IMR-90 (cell line): ENCODE measurements around the gene ATP1A4. TPM values are rescaled to one million over a fixed set of nuclear protein-coding genes. Genes with fewer than 3 reads are reported as not detected.

Experiments used
- ATAC-seq: fragments of 200-7000 bp; cut with Tn5 transposase; 2 replicates; pipeline ENCODE4 v1.9.1; 2020; ENCODE audit warnings: low read depth, mild to moderate bottlenecking, moderate library complexity
- BruUV-seq: library from RNA; stranded (reverse); fragments of 400-500 nt; replicated peaks from 2 replicates; lab custom pipeline; 2021; lab: Mats Ljungman, UMichigan
- CTCF ChIA-PET: fragments of 300-600 bp; formaldehyde crosslinking; extraction: SDS; loops from one replicate; lab custom pipeline; 2021; ENCODE audit warnings: antibody characterized with exemption; lab: Yijun Ruan, JAX
- POLR2A ChIA-PET: fragments of 300-600 bp; sonication (Branson Sonifier 250); formaldehyde crosslinking; loops from one replicate; lab custom pipeline; 2022; ENCODE audit warnings: antibody characterized with exemption; ENCODE audit not compliant: unreplicated experiment; lab: Charles Lee
- DNase-seq: peaks from one replicate; pipeline ENCODE4 v3.0.0; 2013
- H2AFZ ChIP-seq: replicated peaks from 2 replicates; pipeline ENCODE3; 2013; ENCODE audit warnings: low read length, mild to moderate bottlenecking; ENCODE audit not compliant: poor library complexity
- H2AK5ac ChIP-seq: 2 replicates; pipeline ENCODE4 v1.6.1; 2013; ENCODE audit warnings: low read depth, low read length, inconsistent platforms
- H2AK9ac ChIP-seq: replicated peaks from 2 replicates; pipeline ENCODE3; 2013; ENCODE audit warnings: mild to moderate bottlenecking, low read depth, low read length, moderate library complexity; ENCODE audit not compliant: poor library complexity
- H2BK120ac ChIP-seq: 2 replicates; pipeline ENCODE4 v1.6.1; 2013; ENCODE audit warnings: low read depth, low read length, inconsistent platforms
- H2BK15ac ChIP-seq: 3 replicates; pipeline ENCODE4 v1.6.1; 2013; ENCODE audit warnings: low read depth, low read length, inconsistent platforms
- H2BK20ac ChIP-seq: 2 replicates; pipeline ENCODE4 v1.6.1; 2013; ENCODE audit warnings: low read depth, mild to moderate bottlenecking, inconsistent platforms, low read length, moderate library complexity
- H2BK5ac ChIP-seq: 2 replicates; pipeline ENCODE4 v1.6.1; 2013; ENCODE audit warnings: mild to moderate bottlenecking, low read depth, low read length, inconsistent platforms; ENCODE audit not compliant: poor library complexity, severe bottlenecking
- H3K14ac ChIP-seq: replicated peaks from 2 replicates; pipeline ENCODE4 v1.6.1; 2013; ENCODE audit warnings: low read depth, low read length, inconsistent platforms
- H3K18ac ChIP-seq: 2 replicates; pipeline ENCODE4 v1.6.1; 2013; ENCODE audit warnings: low read depth, low read length, control low read depth
- H3K23ac ChIP-seq: 2 replicates; pipeline ENCODE4 v1.6.1; 2013; ENCODE audit warnings: low read depth, low read length, inconsistent platforms
- H3K27ac ChIP-seq: 2 replicates; pipeline ENCODE4 v1.5.1; 2013; ENCODE audit warnings: mild to moderate bottlenecking, control low read depth, low read length; ENCODE audit not compliant: insufficient read depth
- H3K27me3 ChIP-seq: 2 replicates; pipeline ENCODE4 v1.6.1; 2013; ENCODE audit warnings: low read length; ENCODE audit not compliant: control insufficient read depth, insufficient read depth
- H3K36me3 ChIP-seq: 2 replicates; pipeline ENCODE4 v1.6.1; 2013; ENCODE audit warnings: low read length, mixed read lengths; ENCODE audit not compliant: control insufficient read depth, insufficient read depth
- H3K4ac ChIP-seq: 2 replicates; pipeline ENCODE4 v1.6.1; 2013; ENCODE audit warnings: low read depth, low read length, inconsistent platforms
- H3K4me1 ChIP-seq: 2 replicates; pipeline ENCODE4 v1.6.1; 2013; ENCODE audit warnings: low read length, mixed read lengths; ENCODE audit not compliant: control insufficient read depth, insufficient read depth
- H3K4me2 ChIP-seq: 2 replicates; pipeline ENCODE4 v1.6.1; 2013; ENCODE audit warnings: low read depth, mild to moderate bottlenecking, control low read depth, low read length, moderate library complexity
- H3K4me3 ChIP-seq: 2 replicates; pipeline ENCODE4 v1.5.1; 2013; ENCODE audit warnings: low read depth, mild to moderate bottlenecking, control low read depth, low read length, moderate library complexity; ENCODE audit not compliant: insufficient read depth
- H3K56ac ChIP-seq: 2 replicates; pipeline ENCODE4 v1.6.1; 2013; ENCODE audit warnings: low read length, inconsistent platforms; ENCODE audit not compliant: insufficient read depth; ENCODE audit errors: extremely low read depth
- H3K79me1 ChIP-seq, 2 experiments: 2 replicates each; pipeline ENCODE4 v1.6.1; 2013; ENCODE audit warnings: low read length in 2 of 2, inconsistent platforms in 1 of 2, low read depth in 1 of 2
- H3K9ac ChIP-seq: 2 replicates; pipeline ENCODE4 v1.6.1; 2013; ENCODE audit warnings: low read depth, low read length, control low read depth
- H3K9me1 ChIP-seq: 2 replicates; pipeline ENCODE4 v1.6.1; 2013; ENCODE audit warnings: low read length, inconsistent platforms; ENCODE audit not compliant: insufficient read depth
- H3K9me3 ChIP-seq: 2 replicates; pipeline ENCODE4 v1.6.1; 2013; ENCODE audit warnings: low read length; ENCODE audit not compliant: control insufficient read depth, insufficient read depth
- H4K20me1 ChIP-seq: 2 replicates; pipeline ENCODE4 v1.6.1; 2013; ENCODE audit warnings: low read length, inconsistent platforms; ENCODE audit not compliant: insufficient read depth
- H4K5ac ChIP-seq: 2 replicates; pipeline ENCODE4 v1.6.1; 2013; ENCODE audit warnings: mild to moderate bottlenecking, low read depth, low read length, control low read depth
- H4K8ac ChIP-seq, 2 experiments: 2 replicates each; pipeline ENCODE4 v1.6.1; 2013; ENCODE audit warnings: low read depth in 2 of 2, low read length in 2 of 2, control low read depth in 1 of 2, inconsistent platforms in 1 of 2
- H4K91ac ChIP-seq: 2 replicates; pipeline ENCODE4 v1.6.1; 2013; ENCODE audit warnings: low read depth, low read length, inconsistent platforms; ENCODE audit not compliant: insufficient read depth
- CHD1 ChIP-seq: IDR thresholded peaks from 2 replicates; pipeline ENCODE4 v1.6.1; 2012; ENCODE audit warnings: low read depth, low read length, improper control_type of control experiment
- POLR2A ChIP-seq: IDR thresholded peaks from 2 replicates; pipeline ENCODE4 v1.6.1; 2012; ENCODE audit warnings: mild to moderate bottlenecking, low read depth, low read length
- WGBS, 2 experiments: methylation state at CpG; one replicate each; pipeline versions ENCODE4 v1.1.5 to v1.1.7; 2013; ENCODE audit warnings: missing lambda C conversion rate in 2 of 2; ENCODE audit not compliant: insufficient read length in 1 of 2; ENCODE audit errors: extremely low coverage in 2 of 2; 5-methylcytosine and 5-hydroxymethylcytosine counted together
- dilution Hi-C: fragments of 300-500 bp; cut with HindIII; formaldehyde crosslinking; loops from one replicate; pipeline ENCODE4 v1.14.3; 2018; ENCODE audit warnings: low sequenced_read_pairs; ENCODE audit not compliant: unreplicated experiment
- in situ Hi-C: fragments of 300-500 bp; cut with MboI; formaldehyde crosslinking; loops from 3 replicates; pipeline ENCODE4 v1.14.3; 2019; ENCODE audit warnings: low sequenced_read_pairs, inconsistent platforms, mixed read lengths
- intact Hi-C: fragments of 100-400 bp; cut with micrococcal nuclease; formaldehyde crosslinking; loops from 2 replicates; pipeline ENCODE4 v1.10.0; 2022
- polyA plus RNA-seq, 3 experiments: library from polyadenylated mRNA; depleted of rRNA; stranded (reverse); fragments of >200 nt; gene quantifications; 2 replicates each; pipeline ENCODE4 v1.2.3, GENCODE V29; 2012; ENCODE audit warnings: low replicate concordance in 1 of 3
- total RNA-seq: library from RNA; depleted of rRNA; stranded (reverse); fragments of >200 nt; gene quantifications from 2 replicates; pipeline ENCODE4 v1.2.3, GENCODE V29; 2012
- TF ChIP-seq, protein P1 (sequence below): conservative IDR thresholded peaks from 2 replicates; pipeline ENCODE4 v1.5.1; 2012; ENCODE audit warnings: mild to moderate bottlenecking, low read depth, low read length, improper control_type of control experiment

Gene ATP1A4
- total and polyA plus RNA-seq, 2 of the 4 experiments (the other 2 are of a cell fraction), result not detected

GRCh38 chr1:160137216-160137862 is 14.1 kb upstream of the ATP1A4 start:
- ChIA-PET CTCF (no interaction called here), POLR2A (no interaction called here)
- no peaks in the 10 kb centered on the region for H3K4me1 ChIP-seq
- no peak overlapping the region for H3K4me3 ChIP-seq
- peaks cover 51% of the 10 kb centered on the region for H3K27me3 ChIP-seq
- H2BK20ac ChIP-seq, result no peak overlapping the region
- H3K18ac ChIP-seq, result no peak overlapping the region
- H4K5ac ChIP-seq, result no peak overlapping the region
- no peak overlapping the region for H2AFZ ChIP-seq
- no peaks in the 10 kb centered on the region for H3K79me1 ChIP-seq
- intact Hi-C loops, result no loop called here
- WGBS, 2 experiments, result no CpG with 5 or more reads among the region's 8 CpGs
- no peak overlapping the region for H3K14ac ChIP-seq
- H2BK5ac ChIP-seq, result no peak overlapping the region
- H4K8ac ChIP-seq, result no peak overlapping the region
- no peak overlapping the region for H3K27ac ChIP-seq
- H2AK9ac ChIP-seq, result no peak overlapping the region
- no peak overlapping the region for H2BK120ac ChIP-seq
- no peak for TF ChIP-seq CHD1
- no peak for TF ChIP-seq POLR2A
- TF ChIP-seq, protein P1, sequence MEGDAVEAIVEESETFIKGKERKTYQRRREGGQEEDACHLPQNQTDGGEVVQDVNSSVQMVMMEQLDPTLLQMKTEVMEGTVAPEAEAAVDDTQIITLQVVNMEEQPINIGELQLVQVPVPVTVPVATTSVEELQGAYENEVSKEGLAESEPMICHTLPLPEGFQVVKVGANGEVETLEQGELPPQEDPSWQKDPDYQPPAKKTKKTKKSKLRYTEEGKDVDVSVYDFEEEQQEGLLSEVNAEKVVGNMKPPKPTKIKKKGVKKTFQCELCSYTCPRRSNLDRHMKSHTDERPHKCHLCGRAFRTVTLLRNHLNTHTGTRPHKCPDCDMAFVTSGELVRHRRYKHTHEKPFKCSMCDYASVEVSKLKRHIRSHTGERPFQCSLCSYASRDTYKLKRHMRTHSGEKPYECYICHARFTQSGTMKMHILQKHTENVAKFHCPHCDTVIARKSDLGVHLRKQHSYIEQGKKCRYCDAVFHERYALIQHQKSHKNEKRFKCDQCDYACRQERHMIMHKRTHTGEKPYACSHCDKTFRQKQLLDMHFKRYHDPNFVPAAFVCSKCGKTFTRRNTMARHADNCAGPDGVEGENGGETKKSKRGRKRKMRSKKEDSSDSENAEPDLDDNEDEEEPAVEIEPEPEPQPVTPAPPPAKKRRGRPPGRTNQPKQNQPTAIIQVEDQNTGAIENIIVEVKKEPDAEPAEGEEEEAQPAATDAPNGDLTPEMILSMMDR, result no peak
- no peaks in the 10 kb centered on the region for H3K36me3 ChIP-seq
- dilution Hi-C loops, result no loop called here
- DNase-seq (no peak), ATAC-seq (no peak)
- no peak overlapping the region for H3K56ac ChIP-seq
- BruUV-seq, result no TSS peak
- no peaks in the 10 kb centered on the region for H4K20me1 ChIP-seq
- H3K4ac ChIP-seq, result no peak overlapping the region
- H2BK15ac ChIP-seq, result no peak overlapping the region
- H3K9me3 ChIP-seq, result no peaks in the 10 kb centered on the region
- no peak overlapping the region for H3K4me2 ChIP-seq
- in situ Hi-C loops, result no loop called here
- H3K9me1 ChIP-seq, result no peaks in the 10 kb centered on the region
- no peak overlapping the region for H2AK5ac ChIP-seq
- H3K23ac ChIP-seq, result no peak overlapping the region
- H3K9ac ChIP-seq, result no peak overlapping the region
- H4K91ac ChIP-seq, result no peak overlapping the region
